Dermis microvascular lymphatic vessel endothelial cell (primary cell): Measurements from ENCODE around the gene NT5DC4. TPM values are rescaled to one million over a fixed set of nuclear protein-coding genes. Genes with fewer than 3 reads are reported as not detected.

Source experiments
- DNase-seq, 2 donors: peaks; one replicate each; pipeline versions ENCODE4 v3.0.0 to v3.0.0-alpha.2; 2010; ENCODE audit warnings: low read depth in 2 of 2
- total RNA-seq: library from RNA; depleted of rRNA; stranded (reverse); fragments of >200 nt; gene quantifications from 2 replicates; pipeline ENCODE4 v1.2.1, GENCODE V29; 2014

NT5DC4 gene
- total RNA-seq, 1 donor from 2014 or later, result not detected

DNA sequence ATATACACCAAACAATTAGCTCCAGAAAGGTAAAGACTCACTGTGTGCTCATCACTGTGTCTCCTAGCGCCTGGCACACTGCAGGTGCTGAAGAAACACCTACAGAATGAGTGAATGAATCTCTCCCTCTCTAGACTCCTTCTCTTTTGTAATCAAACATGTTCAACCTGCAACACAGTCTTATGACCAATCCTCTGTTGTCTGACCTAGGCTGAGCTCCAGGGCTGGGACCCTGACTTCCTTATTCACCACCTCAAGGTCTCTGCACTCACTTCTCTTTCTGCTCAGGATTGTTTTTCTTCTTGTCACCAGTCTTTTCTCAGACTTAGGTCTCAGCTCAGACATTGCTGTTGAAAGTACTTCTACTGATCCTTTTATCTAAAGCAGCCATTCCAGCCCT, 33.7 kb downstream of the NT5DC4 start:
- DNase-seq, result no peak

GRCh38 chr2:112755444-112755843, 34.6 kb downstream of the NT5DC4 start:
- DNase-seq, result no peak

- no peak for DNase-seq
Measured at GRCh38 chr2:112756207-112756606, 35.4 kb downstream of the NT5DC4 start.

DNA sequence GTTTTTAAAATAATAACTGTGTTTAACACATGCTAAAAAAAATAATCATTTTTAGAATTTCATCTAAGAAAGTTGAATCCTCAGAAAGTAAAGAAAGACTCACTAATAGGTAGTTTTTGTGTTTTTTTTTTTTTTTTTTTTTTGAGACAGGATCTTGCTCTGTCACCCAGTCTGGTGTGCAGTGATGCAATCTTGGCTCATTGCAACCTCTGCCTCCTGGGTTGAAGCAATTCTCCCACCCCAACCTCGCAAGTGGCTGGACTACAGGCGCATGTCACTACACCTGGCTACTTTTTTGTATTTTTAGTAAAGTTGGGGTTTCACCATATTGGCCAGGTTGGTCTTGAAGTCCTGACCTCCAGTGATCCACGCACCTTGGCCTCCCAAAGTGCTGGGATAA, 36.4 kb downstream of the NT5DC4 start:
- no peak for DNase-seq

DNA sequence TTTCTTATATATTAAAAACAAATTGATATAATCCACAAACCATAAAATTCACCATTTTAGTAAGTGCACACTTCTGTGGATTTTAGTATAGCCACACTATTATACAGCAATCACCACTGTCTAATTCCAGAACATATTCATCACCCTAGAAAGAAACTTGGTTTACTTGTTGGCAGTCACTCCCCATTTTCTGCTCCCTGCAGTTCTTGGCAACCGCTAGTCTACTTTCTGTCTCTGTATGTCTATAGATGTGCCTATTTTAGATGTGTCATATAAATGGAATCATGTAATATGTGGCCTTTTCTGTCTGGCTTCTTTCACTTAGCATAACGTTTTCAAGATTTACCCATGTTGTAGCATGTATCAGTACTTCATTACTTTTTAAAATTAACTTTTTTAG, 37.9 kb downstream of the NT5DC4 start:
- DNase-seq, result no peak

- DNase-seq, result no peak
Measured at GRCh38 chr2:112760149-112760548, 39.3 kb downstream of the NT5DC4 start.

GRCh38 chr2:112762276-112762675, 41.5 kb downstream of the NT5DC4 start:
- no peak for DNase-seq

DNA sequence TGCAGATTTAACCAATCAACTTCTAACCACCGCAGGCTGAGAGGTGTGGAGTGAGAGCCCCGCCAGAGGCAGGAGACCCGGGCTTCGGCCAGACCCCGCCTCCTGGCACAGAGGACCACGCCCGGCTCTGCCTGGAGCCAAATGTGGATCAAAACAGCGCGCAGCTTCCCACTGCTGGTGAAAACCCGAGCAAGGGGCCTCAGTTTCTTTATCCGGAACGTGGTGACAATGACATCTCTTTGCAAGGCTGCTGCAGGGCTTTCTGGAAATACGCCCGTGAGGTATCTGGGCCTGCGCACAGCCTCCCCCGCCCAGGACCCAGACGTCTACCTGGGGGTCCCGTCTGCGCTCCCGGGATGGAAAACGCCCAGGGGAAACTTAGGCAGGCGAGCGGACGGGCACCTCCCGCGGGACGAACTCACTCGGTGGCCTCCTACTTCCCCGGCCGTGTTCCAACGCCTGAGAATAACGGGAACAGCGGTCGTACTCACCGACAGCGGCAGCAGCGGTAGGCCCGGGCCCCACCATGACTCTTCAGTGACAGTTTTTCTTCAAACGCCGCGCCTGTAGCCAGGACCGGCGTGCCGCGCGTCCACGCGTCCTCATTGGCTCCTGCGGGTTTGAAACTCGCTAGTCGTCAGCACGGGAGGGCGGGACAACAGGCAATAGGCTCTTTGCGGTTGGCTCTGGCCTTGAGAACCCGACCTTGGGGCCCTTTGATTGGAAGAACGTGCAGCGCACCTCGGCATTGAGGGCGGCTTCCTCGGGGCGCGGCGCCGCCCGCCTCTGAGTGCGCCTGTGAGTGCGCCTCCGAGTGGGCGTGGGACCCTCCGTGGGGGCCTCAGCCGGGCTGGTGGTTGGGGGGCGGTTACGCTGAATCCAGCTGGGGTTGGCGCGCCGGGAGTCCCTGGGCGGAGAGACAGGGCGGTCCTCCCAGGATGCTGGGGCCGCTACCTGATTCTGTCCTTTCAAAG, 43.5 kb downstream of the NT5DC4 start, which contains the start of gene CKAP2L:
Gene CKAP2L (minus strand): TSS at position 539 of the 974 bp plus-strand sequence. CDS start 11 bp downstream, at position 528.
- DNase-seq, result peak; percentile 93 to 99

DNA sequence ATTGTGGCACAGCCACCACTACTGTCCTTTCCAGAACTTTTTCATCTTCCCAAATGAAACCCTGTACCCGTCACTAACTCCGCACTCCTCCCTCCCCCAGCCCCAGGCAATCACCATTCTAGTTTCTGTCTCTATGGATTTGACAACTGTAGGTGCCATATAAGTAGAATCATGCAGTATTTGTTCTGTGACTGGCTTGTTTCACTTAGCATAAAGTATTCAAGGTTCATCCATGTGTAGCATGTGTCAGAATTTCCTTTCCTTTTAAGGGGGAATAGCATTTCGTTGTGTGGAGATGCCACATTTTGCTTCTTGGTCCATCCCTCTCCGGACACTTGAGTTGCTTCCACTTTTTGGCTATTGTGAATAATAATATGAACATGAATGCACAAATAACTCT, 44.4 kb downstream of the NT5DC4 start:
- no peak for DNase-seq

GRCh38 chr2:112767693-112768330, 47.0 kb downstream of the NT5DC4 start:
- DNase-seq, result peak in 1 of 2 donors; percentile 45

DNA sequence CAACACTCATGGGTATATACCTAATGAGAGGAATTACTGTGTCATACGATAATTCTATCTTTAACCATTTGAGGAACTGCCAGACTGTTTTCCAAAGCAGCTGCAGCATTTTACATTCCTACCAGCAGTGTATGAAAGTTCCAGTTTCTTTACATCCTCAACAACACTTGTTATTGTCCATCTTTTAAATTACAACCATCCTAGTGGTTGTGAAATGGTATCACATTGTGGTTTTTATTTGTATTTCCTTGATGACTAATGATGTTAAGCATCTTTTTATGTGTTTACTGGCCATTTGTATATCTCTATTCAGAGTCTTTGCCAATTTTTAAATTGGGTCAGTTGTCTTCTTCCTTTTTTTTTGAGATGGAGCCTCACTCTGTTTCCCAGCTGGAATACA, 47.6 kb downstream of the NT5DC4 start:
- no peak for DNase-seq

GRCh38 chr2:112772322-112772721, 51.5 kb downstream of the NT5DC4 start:
- DNase-seq, result no peak

GRCh38 chr2:112772911-112773475, 52.2 kb downstream of the NT5DC4 start:
- no peak for DNase-seq

- DNase-seq, result no peak
Measured at GRCh38 chr2:112773556-112773955, 52.7 kb downstream of the NT5DC4 start.

GRCh38 chr2:112774536-112775285, 53.9 kb downstream of the NT5DC4 start:
- DNase-seq, result no peak

DNA sequence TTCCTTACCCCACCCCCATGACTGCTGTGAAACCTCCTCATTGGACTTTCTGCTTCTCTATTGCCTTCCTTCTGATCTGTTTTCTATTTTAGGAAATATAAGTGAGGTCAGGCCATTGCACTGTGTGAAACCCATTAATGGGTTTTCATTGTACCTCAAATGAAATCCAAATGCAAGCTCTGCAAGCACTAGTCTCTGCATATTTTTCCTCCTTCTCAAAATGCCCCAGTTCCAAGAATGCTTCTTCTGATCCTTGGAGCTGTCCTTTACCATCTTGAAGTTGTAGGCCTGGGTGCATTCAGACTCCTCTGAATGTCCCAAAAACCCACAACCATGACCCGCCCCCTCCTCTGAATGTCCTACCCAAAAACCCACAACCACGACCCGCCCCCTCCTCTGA, 55.3 kb downstream of the NT5DC4 start:
- DNase-seq, result no peak

DNA sequence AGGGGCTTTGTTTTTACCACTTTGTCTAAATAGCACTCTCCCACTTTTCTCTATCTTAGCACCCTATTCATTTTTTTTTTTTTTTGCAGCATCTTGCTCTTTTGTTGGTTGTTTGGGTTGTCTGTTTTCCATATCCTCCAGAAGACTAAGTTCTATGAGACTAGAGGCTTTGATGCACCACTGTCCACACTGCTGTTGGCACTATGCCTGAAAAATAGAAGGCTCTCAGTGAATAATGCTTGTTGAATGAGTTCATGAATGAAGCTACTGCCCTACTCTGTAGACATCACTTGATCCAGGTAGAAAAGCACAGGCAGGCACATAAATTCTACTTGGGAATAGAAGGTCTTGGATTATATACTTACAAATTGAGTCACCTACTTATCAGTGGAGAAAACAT, 56.2 kb downstream of the NT5DC4 start:
- DNase-seq, result no peak

- DNase-seq, result no peak
Measured at GRCh38 chr2:112779598-112779997, 58.8 kb downstream of the NT5DC4 start.

GRCh38 chr2:112782234-112782799, 61.5 kb downstream of the NT5DC4 start:
- DNase-seq, result no peak

DNA sequence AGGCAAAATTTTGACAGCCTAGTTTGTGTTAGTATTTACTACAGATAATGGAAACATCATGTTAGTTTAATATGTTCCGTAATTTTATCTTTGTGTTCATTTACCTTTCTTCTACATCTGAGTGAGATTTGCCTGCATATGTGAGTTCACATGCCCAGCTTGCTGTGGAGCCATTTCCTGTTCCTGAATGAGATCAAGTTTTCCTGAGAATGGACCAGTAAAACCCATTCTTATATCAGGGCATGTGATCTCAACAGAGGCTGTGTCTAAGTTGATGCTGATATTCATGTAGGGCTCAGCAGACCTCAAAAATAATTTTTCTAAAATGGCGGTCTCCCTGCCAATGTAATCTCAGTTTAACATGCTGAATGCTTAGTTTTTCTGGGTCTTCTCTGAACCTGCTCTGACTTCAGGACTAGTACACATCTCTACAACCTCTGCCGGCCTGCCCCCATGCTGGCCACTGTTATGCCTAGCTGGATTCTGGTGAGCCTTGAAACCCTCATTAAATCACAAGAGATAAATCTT, 62.4 kb downstream of the NT5DC4 start:
- DNase-seq, result peak; percentile 60 to 69
